Panc1 (cell line): ENCODE measurements around the gene ADGRA1.

Experiments
- CTCF ChIP-seq: fragments of 450-650 bp; IDR thresholded peaks from 2 replicates; pipeline ENCODE4 v1.5.1; 2017; ENCODE audit warnings: mild to moderate bottlenecking
- REST ChIP-seq, 2 experiments: IDR thresholded peaks; 2 replicates each; pipeline ENCODE4 v1.6.1; 2011 to 2012; ENCODE audit warnings: low read depth in 2 of 2, control low read depth in 1 of 2, low read length in 1 of 2, mild to moderate bottlenecking in 1 of 2, moderate library complexity in 1 of 2; ENCODE audit not compliant: insufficient read depth in 1 of 2
- TCF7L2 ChIP-seq: IDR thresholded peaks from 2 replicates; pipeline ENCODE4 v1.6.1; 2011; ENCODE audit warnings: mild to moderate bottlenecking, low read depth, low read length, inconsistent platforms

GRCh38 chr10:133156674-133157579 lies 69.2 kb downstream of the ADGRA1 start:
- TF ChIP-seq CTCF (no peak), TCF7L2 (no peak), REST (IDR thresholded peaks at IDR 0.05; ENCODE audit: insufficient read depth in 1 of 2, low read depth in 2 of 2, low read length in 1 of 2) (no peak)
